NCI-H345 treated with DMSO at 0.1 percent for 48 hours (cell line): ENCODE results near the gene LYSMD3.
"Not testable (repeated sequence)": the region's sequence is repeated elsewhere in the genome, so short reads cannot be mapped to it uniquely, and the experiment has no call there.

Experiments used
- DNase-seq: peaks from one replicate; lab custom pipeline; 2025; ENCODE audit not compliant: unreplicated experiment; lab: John Stamatoyannopoulos, UW

LYSMD3 gene

DNA sequence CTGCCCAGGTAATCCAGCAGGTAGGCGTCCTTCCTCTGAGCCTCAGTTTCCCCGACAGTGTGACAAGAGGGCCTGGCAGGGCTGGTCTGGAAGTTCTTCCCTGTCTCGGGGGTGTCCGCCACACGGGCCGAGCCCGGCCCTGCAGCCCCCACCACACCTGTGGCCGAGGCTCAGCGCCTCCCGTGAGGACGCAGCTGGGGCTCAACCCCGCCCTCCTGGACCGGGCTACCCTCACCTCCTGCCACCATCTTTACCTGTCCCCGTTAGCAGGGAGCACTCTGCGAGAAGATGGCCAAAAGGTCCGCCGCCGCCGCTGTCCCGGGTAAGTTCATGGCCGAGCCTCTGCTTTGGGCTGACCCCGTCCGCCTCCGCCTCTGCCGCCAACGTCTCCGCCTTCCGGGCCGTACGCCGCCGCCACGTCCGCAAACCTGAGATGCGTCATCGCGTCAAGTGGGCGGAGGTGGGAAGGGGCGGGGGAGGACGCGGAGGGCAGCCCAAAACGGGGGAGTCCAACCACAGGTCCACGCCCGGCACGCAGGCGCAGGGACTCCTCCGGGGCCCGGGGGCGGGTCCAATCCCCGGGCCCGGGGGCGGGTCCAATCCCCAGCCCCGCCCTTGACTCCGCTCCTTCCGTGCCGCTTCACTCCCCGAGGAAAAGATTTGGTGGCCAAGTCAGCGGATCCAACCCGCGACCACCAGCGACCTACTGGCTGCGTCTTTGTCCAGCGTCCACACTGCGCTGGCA is at the start of gene LYSMD3:
Gene LYSMD3 (minus strand): TSS at position 391 of the 745 bp plus-strand sequence. CDS start 4,295 bp downstream, outside the sequence.
- peak; percentile 77 for DNase-seq

DNA sequence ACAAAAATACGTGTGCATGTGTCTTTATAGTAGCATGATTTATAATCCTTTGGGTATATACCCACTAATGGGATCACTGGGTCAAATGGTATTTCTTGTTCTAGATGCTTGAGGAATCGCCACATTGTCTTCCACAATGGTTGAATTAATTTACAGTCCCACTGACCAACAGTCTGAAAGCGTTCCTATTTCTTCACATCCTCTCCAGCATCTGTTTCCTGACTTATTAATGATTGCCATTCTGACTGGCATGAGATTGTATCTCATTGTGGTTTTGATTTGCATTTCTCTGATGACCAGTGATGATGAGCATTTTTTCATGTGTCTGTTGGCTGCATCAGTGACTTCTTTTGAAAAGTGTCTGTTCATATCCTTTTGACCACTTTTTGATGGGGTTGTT is 47.2 kb upstream of the LYSMD3 start:
- DNase-seq = not testable (repeated sequence)

DNA sequence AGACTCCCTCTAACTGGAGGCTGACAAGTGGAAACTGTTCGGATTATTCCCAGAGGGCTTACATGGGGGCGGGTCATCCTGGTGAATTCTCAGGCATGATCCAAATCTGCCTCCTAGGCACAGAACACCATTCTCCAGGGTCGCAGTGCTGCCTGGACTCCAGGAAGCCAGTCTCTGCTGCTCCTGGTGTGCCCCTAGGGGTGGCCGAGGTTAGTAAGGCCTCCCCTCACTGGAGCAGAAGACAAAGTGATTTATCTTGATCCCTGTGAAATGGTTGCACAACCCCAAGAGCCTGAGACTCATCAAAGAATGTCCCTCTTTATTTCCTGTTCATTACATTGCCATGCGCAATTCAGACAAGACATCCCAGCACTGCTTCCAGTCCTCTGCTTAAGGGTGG is 46.3 kb upstream of the LYSMD3 start:
- no peak for DNase-seq

DNA sequence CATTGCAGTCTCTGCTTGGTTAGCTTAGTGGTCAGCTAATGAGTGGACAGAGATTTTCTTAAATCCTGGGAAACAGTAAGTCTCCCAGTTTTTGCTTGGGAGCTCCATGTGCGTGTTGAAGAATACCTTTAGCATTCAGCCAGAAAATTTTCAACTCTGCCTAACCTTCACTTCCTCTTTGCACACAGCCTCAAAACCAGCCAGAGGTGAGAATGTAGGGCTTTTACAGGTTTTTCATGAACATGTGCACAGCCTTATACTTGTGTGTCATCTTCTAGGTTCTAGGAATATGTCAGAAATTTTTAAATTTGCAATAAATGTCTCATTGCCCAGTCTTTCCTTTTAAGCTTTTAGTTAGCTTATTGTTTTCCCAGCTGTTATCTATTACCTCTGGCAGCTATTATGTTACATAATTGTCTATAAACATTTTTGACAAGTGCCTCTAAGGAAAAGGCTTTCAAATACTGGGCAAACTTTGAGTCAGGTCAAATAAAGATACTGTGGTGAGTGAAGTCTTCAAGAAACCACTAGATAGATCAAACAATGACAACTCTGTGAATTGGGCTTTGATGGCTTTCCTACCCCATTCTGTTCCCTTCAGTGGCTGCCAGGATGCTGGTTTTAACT is 41.9 kb upstream of the LYSMD3 start:
- DNase-seq = no peak

DNA sequence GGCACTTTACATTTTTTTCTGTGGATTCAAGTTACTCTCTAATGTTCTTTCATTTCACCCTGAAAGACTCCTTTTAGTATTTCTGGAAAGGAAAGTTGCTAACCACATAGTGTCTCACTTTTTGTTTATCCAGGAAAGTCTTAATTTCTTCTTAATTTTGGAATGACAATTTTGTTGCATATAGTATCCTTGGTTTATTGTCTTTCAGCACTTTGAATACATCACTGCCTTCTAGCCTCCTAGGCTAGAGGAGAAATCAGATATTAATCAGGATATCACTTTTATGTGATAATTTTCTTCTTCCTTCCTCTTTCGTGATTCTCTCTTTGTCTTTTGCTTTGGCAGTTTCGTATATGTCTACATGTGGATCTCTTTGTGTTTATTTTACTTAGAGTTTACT is 40.6 kb upstream of the LYSMD3 start:
- DNase-seq = no peak

DNA sequence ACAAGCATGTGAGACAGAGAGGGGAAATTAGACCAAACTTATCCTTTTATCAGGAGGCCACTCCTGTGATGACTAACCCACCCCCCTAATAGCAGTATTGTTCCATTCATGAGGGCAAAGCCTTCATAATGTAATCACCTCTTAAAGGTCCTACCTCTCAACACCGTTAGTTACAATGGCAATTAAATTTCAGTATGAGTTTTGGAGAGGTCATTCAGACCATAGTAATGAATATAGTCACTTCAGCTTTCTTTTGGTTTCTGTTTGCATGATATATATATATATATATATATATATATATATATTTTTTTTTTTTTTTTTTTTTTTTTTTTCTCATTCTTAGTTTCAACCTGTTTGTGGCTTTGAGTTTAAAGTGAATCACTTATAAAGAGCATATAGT is 39.7 kb upstream of the LYSMD3 start:
- DNase-seq = no peak

DNA sequence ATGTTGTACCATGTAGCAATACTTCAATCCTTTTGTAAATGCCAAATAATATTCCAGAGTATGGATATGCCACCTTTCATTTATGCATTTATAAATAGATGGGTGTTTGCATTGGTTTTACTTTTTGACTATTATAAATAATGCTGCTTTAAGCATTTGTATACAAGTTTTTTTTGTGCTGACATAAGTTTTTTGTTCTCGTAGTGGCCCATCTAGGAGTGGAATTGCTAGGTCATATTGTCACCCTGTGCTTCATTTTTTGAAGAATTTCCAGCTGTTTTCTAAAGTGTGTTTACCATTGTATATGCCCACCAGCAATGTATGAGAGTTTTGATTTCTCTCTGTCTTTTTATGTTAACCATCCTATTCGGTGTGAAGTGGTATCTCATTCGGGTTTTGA is 36.1 kb upstream of the LYSMD3 start:
- DNase-seq = no peak

DNA sequence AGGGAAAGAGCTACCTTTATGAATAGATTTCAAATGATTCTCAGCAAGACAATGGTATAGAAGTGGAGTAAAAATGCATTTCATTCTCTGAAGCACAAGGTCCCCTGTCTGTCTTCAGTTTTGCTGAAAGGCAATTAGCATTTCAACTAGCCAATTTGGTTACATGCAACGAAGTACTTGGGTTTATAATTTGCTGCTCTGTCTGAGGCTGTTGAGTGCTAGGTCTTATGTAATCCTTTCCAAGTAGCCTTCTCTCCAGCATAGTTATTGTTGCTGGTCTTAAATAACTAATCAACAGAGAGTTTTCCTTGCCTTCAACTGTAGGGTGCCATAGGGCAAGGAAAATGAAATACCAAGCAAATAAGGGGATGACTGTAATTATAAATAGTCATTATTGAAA is 33.7 kb upstream of the LYSMD3 start:
- no peak for DNase-seq

DNA sequence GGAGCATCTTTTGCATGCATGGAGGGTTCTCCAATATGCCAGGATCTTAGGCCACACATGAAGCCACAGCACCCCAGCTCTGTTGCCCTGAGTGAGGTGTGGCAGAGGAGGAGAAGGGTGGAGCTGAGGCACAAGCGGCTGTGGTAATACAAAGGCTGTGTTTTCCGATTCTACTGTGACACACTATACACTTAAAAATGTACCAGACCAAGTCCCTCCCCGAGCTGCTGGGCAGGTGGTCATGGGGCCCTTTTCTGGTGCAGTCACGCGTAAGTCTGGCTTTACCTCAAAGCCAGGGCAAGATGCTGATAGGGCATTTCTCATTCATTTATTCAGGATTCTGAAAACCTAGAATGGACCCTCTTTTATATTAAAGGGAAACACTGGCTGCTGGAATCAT is 33.0 kb upstream of the LYSMD3 start:
- DNase-seq = peak; percentile 32

DNA sequence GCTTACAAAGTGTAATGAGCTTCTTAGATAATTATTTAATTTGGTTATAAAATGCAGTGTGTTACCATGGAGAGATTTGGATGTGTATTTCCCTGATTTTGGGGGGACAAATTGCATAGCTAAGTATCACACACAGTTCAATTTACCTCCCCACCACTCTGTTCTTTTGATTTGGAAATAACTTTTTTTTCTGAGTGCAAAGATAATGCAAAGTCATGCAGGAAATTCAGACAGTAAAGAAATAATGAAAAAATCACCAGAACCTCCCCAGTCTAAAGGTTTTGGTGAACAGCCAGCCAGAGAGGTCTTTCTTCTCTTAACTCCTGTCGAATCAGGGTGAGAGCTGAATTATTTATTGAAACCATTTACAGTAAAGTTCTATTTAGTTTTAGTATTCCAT is 32.4 kb upstream of the LYSMD3 start:
- DNase-seq = no peak

DNA sequence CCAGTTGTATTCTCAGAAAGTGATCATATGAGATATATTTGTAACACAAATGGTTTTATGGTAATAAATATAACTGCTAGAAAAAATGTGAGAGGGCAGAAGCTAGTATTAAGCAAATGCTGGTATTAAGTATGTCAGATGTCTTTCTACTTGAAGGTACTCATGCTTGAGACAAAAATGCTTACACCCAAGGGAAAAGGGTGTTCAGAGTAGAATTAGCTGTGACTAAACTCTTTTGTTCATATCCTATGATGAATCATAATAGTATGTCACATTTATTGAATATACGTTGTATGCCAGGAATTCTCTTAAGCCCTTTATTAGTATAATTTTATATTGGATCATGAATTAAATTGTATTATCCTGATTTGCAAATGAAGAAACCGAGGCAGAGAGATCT is 31.4 kb upstream of the LYSMD3 start:
- DNase-seq = no peak

DNA sequence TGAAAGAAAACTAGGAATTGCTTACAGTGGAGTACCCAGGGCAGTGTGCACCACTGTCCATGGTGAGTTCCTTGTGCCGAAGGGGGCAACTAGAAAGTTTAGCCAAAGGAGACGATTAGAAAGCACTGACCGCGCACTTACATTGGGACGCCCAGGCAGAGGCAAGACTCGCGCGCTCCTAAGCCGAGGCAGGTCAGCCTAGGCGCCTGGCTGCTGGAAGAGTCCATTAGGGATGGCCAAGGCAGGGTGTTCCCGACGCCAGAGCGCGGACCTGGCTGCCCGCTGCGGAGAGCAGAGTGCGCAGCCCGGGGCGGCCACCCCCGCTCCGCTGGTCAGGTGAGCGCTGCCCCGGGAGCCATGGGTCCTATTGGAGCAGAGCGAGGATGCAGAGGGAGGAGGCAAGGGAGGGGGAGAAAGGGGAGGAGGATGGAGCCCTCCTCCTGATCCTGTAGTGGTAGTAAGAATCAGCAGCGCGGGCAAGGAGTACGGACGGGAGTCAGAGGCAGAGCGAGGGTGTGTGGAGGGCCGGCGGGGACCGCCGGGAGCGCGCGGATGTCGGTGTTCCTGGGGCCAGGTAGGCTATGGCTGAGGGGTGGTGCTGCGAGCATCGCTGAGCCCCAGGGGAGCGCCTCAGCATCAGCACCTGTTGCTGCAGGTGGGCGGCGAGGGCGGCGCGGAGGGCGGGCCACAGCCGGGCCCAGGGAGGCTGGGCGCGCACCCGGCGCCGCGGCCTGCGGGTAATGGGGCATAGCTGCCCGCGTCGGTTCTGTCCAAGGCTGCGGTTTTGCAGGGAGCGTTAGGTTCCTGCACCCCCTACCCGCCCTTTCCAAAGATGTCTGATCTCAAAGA is 29.2 kb upstream of the LYSMD3 start, which contains the start of gene ADGRV1:
Gene ADGRV1 (plus strand): TSS at position 454 of the 849 bp plus-strand sequence. CDS start 99 bp downstream, at position 553.
- peak; percentile 88 for DNase-seq

DNA sequence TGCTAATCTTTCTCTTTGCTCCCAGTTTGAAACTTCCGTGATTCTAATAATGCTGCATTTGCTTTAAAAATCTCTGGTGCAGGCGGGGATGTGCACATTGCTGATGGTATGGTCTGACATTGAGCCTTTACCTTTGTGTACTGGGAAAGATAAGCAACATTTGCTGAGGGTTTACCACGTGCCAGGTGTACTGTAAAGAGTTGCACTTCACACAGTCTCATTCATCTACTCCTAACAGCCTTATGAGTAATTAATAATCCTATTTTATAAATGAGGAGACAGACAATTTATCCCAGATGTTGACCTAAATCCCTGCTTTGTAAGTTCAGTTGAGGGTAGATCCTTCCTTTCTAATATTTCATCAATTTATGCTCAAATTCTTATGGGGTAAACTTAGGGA is 28.5 kb upstream of the LYSMD3 start:
- no peak for DNase-seq

DNA sequence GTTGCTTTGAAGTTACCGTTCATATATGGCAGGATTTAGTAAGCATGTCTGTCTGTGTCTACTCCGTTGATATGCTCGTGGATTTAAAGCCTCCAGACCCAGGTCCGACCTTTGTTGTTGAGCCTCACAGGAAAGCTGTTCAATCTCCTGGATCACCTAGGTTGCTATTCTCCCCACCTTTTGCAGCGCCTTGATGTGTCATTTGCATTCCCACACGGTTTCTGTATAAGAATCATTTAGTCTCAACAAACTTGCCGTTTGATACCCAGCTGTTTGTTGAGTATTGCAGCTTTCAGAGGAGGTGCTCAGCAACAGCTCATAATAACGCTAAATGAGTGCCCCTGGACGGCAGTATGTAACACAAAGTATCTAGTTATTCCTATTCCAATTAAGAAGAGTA is 28.0 kb upstream of the LYSMD3 start:
- DNase-seq = no peak

DNA sequence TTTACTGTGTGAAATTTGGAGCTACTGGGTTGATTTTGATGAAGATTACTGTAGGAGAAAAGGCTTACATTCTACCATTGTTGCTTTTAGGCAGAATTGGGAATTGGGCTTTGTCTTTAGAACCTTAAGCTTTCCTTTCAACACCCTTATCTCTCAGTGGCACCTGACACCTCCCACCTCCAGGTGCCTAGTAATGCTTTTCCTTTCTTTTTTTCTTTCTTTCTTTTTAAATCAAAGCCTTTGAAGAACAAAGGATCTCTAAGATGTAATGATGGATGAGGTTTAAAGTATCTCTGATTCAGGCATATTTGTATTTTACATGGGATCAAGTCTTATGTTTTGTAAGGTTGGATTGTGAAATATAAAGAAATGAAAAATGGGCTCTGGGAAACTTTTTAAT is 26.3 kb upstream of the LYSMD3 start:
- no peak for DNase-seq

DNA sequence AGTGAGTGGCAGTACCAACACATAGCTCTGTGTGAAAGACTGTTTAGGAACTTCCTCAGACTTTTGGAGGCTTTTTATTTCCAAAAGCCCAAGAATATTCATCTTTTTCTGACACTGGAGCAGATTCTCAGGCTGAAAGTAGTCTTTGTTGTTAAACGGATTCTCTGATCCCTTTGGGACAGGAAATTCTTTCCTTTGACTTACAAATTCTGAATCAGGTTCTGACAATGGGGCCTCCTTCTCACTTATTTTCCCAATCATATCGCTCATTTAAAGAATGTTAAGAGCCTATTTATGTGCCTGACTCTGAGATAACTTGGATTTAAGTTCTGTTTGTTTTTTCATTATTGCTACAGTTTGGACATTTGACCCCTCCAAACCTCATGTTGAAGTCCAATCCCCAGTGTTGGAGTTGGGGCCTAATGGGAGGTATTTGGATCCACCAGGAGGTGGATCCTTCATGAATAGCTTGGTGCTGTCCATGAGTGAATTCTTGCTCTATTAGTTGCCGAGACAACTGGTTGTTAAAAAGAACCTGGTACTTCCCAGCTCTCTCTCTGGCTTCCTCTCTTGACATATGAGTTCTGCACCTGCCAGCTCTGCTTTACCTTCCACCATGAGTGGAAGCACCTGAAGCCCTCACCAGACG is 25.1 kb upstream of the LYSMD3 start:
- DNase-seq = no peak

DNA sequence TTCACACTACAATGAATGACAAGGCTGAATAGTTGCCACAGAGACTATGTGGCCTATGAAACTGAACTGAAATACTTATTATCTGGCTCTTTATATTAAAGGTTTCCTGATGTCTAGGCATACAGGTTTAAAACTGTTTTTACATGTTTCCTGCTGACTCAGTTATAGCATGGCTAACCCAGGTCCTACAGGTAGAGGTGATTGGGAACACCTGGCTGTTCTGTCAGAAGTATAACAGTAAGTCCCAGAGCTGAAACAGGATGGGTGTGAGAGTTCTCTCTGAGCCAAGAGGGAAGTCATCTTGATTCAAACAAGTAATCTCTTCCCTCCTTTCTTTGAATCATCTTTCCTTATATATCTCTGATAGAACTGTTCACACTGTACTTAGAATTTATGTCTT is 24.3 kb upstream of the LYSMD3 start:
- DNase-seq = no peak

DNA sequence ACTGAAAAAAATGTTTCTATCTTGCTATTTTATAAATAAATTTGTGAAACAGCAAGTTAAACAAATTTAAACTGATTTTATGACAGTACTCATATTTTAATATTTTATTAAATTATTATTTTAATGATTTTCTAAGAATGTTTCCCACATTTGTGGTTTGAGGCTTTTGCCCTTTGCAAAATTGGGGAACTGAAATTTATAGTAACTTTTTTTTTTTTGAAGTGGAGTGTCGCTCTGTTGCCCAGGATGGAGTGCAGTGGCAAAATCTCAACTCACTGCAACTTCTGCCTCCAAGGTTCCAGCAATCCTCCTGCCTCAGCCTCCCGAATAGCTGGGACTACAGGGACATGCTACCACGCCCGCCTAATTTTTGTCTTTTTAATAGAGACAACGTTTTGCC is 22.0 kb upstream of the LYSMD3 start:
- DNase-seq = no peak

DNA sequence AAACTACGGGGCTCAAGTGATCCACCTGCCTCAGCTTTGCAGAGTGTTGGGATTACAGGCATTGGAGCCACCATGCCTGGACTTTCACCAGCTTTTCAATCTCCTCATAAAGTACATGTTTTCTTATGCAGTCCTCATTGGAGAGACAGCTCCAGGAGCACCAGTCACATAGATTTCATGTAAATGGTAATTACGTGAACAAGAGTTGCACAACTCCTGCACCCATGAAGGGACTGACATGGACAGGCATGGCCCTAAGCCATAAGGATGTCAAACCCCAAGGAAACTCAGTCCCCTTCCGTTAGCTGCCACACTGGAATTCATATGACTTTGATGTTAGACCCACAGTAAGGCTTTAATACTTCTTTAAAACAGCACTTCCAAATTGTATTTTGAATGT is 21.6 kb upstream of the LYSMD3 start:
- no peak for DNase-seq

DNA sequence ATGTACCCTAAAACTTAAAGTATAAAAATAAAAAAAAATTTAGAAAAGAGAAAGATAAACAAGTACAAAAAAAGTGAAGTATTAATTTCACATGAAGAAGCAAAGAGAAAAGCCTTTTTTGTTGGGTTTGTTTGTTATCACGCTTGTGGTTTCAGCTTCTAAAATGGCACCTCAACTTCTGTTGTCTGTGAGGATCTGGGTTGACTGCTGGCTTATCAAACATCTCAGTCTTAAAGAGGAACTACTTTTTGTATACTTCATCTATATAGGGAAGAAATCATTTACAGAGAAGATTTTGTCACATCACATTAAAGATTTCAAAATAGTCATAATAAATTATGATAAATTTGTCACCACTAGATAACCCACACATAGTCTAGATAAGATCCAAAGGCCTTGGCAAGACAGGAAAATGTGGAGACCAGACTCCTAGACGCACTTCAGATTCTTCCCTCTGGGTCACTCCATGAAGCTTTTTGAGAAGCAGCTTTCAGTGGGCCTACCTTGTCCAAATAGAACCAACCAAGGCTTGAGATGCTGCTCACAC is 20.4 kb upstream of the LYSMD3 start:
- DNase-seq = no peak

DNA sequence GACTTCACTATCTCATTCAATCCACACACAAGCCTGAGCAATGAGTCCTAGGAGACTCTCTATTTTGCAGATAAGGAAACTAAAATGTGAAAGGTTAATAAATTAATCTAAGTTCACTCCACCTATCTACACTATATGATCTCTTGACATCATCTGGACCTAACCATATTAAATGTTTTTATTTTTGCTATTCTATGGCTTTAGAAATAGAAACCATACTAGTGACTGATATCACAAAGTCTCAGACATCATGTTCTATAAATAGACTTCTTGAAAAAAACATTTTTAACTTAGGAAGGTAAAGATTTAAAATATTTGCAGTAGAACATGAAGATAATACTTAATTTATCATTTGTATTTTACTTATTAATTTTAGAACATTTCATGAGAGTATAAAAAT is 19.8 kb upstream of the LYSMD3 start:
- DNase-seq = no peak
